IPS-18a (cell line): ENCODE data around the gene MAP2K3.

Experiments used
- H3K27ac ChIP-seq: one replicate; pipeline ENCODE4 v1.5.1; 2013; ENCODE audit warnings: low read length
- H3K27me3 ChIP-seq: one replicate; pipeline ENCODE4 v1.6.1; 2013; ENCODE audit warnings: mild to moderate bottlenecking, low read length; ENCODE audit not compliant: control insufficient read depth, insufficient read depth
- H3K36me3 ChIP-seq: one replicate; pipeline ENCODE4 v1.6.1; 2013; ENCODE audit warnings: low read depth, low read length; ENCODE audit not compliant: control insufficient read depth
- H3K4me1 ChIP-seq: one replicate; pipeline ENCODE4 v1.6.1; 2013; ENCODE audit warnings: low read depth, low read length; ENCODE audit not compliant: control insufficient read depth
- H3K4me3 ChIP-seq: one replicate; pipeline ENCODE4 v1.5.1; 2013; ENCODE audit warnings: low read length
- H3K9ac ChIP-seq: one replicate; pipeline ENCODE4 v1.6.1; 2013; ENCODE audit warnings: mild to moderate bottlenecking, low read length, moderate library complexity
- H3K9me3 ChIP-seq: one replicate; pipeline ENCODE4 v1.6.1; 2013; ENCODE audit warnings: low read depth, low read length; ENCODE audit not compliant: control insufficient read depth

Gene MAP2K3

DNA sequence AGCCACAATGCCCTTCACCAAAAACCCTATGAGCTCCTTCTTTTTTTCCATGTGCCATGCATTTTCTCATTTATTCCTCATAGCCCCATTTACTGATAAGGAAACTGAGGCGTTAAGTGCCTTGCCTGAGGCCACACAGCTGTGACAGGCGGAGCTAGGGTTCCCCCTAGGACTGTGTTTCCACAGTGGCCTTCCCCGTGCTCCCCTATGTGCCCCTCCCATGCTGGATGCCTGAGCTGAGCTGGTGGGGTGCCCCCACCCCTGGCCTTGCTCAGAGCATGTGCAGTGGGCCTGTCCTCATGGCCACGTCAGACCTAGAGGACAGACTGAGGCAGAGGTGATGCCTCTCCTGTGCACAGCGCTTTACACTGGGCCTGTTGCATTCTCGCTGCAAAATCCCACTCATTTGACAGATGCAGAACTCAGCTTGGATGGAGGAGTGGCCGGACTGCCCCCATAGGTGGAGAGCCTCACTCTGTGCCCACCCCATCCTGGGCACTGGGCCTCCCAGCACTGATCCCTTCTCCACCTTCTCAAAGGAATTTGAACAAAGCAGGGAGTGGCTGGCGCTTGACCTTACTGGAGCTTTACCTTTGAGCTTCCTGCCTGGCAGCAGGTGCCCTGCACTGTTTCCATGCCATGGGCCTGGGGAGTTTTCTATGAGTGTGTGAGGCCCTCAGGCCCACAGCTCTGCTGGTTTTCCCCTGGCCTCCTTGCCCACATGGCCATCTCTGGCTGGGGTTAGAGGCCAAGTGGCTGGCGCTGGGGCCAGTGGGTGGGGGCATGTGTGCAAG is 2.6 kb downstream of the MAP2K3 start:
- H3K9ac ChIP-seq = no peak overlapping the region
- peaks cover 11% of the 10 kb centered on the region for H3K27me3 ChIP-seq
- H3K27ac ChIP-seq = no peak overlapping the region
- H3K36me3 ChIP-seq = no peaks in the 10 kb centered on the region
- no peak overlapping the region for H3K4me3 ChIP-seq
- peaks cover 11% of the 10 kb centered on the region for H3K4me1 ChIP-seq
- H3K9me3 ChIP-seq = peaks cover 2% of the 10 kb centered on the region

DNA sequence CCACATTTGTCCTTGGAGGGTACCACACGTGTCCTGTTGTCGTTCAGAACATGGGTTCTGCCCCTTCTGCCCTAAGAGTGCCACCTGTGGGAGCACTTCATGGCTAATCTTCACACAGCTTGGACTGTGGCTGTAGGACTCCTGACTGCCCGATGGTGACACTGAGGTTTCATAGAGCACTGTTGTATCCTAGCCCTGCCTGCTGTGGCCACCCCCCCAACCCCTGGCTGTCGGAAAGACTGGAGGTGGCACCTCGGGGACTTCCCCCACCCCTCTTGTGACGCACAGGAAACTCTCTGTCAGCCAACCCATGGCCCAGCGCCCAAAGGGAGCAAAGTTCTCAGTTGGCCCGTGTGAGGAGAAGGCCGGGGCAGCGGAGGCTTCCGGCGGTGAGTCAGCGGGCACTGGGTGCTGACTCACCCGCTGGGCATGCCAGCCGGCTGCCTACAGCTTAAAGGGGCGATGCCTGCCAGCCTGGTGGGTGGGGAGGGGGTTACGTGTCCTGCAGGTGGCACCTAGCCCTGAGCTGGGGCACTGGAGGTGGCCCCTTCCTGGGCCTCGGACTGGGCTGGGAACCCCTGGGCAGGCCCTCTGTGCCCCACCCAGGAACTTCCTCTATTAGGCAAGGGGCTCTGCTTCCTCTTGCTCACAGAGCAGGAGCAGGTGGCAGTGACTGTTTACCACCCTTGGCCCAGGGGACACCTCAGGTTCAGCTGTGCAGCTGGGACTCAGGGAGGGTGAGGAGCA is 3.4 kb downstream of the MAP2K3 start:
- H3K9ac ChIP-seq = no peak overlapping the region
- peaks cover 3% of the 10 kb centered on the region for H3K9me3 ChIP-seq
- H3K27me3 ChIP-seq = peaks cover 11% of the 10 kb centered on the region
- H3K4me1 ChIP-seq = peaks cover 11% of the 10 kb centered on the region
- H3K36me3 ChIP-seq = no peaks in the 10 kb centered on the region
- no peak overlapping the region for H3K4me3 ChIP-seq
- H3K27ac ChIP-seq = no peak overlapping the region

DNA sequence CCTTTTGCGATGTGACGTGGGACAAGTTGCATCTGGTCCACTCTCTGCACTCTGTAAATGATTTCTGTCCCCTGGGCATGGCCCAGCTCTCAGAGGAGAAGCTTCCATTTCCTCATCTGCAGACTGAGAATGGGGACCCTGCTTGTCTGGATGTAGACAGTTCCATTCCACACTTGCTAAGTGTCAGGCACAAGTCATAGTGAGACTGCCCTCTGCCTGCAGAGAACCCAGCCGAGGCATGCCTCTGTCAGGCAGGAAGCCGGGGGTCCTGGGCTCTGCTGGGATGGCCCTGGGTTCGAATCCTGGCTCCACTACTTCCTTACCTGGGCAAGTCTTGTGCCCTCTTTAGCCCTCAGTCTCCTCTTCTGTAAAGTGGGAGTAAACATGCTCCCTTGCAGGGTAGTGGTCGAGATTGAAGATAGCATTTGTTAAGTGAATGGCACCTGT is 4.1 kb downstream of the MAP2K3 start:
- no peak overlapping the region for H3K9ac ChIP-seq
- peaks cover 3% of the 10 kb centered on the region for H3K9me3 ChIP-seq
- H3K27ac ChIP-seq = no peak overlapping the region
- no peak overlapping the region for H3K4me3 ChIP-seq
- peaks cover 4% of the 10 kb centered on the region for H3K27me3 ChIP-seq
- H3K36me3 ChIP-seq = no peaks in the 10 kb centered on the region
- H3K4me1 ChIP-seq = peaks cover 11% of the 10 kb centered on the region

DNA sequence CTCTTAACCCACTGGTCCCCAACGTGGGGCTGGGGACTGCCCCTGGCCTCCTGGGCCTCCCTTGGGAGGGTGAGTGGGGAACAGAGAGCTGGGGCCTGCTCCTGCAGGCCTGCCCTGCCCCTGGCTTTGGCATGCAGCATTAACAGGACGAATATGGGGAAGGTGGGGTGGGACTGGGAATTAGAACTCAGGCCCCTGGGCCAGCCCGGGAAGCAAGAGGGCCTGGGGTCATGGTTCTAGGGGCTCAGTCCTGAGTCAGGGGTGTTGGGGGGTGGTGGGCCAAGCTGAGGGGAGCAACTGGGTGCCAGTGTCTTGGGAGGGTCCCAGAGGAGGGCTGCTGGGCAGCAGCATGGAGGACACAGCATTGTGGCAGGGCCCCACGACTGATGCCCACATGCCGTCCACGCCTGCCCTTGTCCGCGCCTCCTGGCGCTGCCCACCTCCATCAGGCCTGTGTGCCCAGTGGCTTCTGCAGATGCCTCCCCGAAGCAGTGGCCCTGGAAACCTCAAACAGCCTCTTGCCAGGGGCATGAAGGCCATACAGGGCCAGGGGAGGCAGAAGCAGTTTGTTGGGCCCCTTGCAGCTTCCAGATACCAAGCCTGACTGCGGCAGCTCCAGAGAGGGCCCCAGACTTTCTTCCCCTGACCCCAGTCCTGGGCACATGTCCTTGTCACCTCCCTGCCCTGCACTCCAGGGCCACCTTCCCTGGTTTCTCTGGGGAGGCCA is 4.8 kb downstream of the MAP2K3 start:
- Histone ChIP-seq H3K27ac (no peak overlapping the region), H3K36me3 (no peaks in the 10 kb centered on the region), H3K27me3 (no peaks in the 10 kb centered on the region), H3K4me3 (no peak overlapping the region), H3K9ac (no peak overlapping the region), H3K4me1 (peaks cover 11% of the 10 kb centered on the region), H3K9me3 (peaks cover 3% of the 10 kb centered on the region)

DNA sequence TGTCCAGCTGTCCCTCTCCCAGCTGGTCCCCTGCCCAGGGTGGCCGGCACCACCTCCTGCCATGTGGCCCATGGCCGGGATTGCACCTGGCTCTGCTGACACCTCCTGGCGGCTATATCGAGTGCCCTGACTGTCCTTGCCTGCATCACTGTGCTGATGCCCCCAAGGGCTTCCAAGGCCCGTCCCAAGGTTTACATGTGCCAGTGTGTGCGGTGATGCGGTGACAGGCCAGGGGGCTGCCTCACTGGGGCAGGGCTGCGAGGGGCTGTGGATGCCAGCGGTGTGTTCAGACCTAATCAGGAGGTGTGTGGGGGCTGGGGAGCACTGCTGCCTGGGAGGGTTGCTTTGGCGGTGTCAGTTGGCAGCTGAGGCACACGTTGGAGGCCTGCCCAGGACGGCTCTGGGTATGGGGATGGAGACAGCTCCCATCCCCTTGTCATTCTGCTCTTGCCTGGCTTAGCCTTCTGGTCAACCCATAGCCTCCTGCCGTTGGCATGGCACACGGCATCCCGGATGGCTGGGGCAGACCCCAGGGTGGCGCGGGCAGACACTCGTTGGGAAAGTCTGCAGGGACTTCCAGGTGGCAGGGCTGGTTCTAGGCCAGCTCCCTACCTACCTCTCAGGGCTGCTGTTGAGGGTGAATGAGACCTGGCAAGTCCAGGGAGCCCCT is 5.5 kb downstream of the MAP2K3 start:
- Histone ChIP-seq H3K27ac (no peak overlapping the region), H3K4me3 (no peak overlapping the region), H3K4me1 (peaks cover 10% of the 10 kb centered on the region), H3K9me3 (peaks cover 3% of the 10 kb centered on the region), H3K36me3 (no peaks in the 10 kb centered on the region), H3K27me3 (no peaks in the 10 kb centered on the region), H3K9ac (no peak overlapping the region)

DNA sequence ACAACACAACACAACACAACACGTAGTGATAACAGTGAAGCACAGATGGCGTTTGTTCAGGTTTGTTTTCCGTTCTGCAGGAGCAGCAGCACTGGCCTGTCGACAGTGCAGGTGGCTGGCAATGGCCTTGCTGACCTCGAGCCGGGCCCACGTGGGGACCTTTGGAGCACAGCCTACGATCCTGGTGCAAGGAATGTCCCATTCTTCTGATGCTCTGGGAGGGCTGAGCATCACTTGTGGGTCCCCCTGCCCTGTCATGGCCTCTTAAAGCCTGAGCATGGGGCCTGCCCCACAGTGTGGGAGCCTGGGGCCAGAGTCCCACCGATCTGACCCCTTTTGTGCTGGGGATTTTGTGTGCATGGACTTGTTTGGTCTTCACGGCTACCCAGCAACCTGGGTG is 6.8 kb downstream of the MAP2K3 start:
- Histone ChIP-seq H3K27me3 (no peaks in the 10 kb centered on the region), H3K9me3 (peaks cover 7% of the 10 kb centered on the region), H3K36me3 (no peaks in the 10 kb centered on the region), H3K9ac (no peak overlapping the region), H3K27ac (no peak overlapping the region), H3K4me1 (no peaks in the 10 kb centered on the region), H3K4me3 (no peak overlapping the region)

DNA sequence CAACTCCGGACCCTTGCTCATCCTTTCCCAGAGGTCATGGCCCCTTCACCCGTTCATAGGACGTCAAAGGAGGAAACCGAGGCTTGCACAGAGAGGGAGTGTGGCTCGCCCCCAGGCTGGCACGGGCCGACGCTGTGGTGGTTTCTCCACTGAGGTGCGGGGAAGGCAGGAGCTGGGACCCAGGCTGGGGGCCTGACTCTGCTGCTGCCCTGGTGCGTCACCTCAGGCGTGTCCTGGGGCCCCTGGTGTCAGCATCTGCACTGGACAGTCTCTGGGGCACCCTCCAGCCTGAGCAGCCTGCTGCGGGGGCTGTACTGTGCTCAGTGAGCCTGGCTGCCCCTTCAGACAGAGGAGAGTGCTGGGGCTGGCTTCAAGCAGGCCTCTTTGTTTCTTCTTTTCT is 7.4 kb downstream of the MAP2K3 start:
- Histone ChIP-seq H3K36me3 (no peaks in the 10 kb centered on the region), H3K9ac (no peak overlapping the region)

DNA sequence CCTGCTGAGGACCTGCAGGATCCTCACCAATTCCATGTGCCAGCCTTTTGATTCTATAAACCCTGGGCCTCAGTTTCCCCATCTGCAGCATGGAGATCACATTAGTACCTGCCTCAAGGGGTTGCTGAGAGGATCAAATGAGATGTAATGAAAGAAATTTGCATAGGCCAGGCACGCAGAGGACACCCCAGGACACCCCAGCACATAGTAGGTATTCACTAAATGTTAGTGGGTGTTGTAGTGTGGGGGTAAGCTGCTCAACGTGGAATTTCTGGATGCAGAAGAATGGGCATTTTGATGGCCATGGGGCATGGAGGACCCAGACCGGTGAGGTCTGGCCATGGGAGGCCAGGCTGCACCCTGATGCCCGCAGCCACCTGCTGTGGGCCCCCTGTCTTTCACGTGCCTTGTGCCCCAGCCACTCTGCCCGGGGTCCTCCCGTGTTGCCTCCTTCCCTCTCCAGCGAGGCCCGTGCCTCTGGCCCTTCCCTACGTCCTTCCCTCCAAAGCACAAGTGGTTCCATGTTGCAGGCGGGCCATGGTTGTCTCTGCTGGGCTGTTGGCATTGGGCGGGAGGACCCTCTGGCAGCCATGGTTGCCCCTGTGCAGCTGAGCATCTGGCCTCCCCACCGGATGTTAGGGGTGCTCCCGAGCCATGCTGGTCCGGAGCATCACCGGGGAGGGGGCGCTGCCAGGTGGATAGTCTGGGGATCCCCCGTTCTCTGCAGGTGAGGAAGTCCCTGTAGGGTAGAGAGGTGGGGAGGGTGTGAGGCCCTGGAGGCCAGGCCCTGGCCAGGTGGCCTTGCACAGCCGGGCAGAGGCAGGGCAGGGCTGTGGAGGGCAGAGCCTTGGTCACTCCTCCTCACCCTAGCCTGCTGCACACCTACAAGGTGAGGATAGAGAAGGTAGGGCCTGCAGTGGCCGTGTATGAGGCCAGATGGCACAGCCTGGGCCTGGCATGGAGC is 8.6 kb downstream of the MAP2K3 start:
- H3K27me3 ChIP-seq = no peaks in the 10 kb centered on the region
- H3K4me3 ChIP-seq = no peak overlapping the region
- H3K4me1 ChIP-seq = no peaks in the 10 kb centered on the region
- no peak overlapping the region for H3K27ac ChIP-seq
- H3K9me3 ChIP-seq = peaks cover 7% of the 10 kb centered on the region
- H3K36me3 ChIP-seq = no peaks in the 10 kb centered on the region
- no peak overlapping the region for H3K9ac ChIP-seq

More for the DNA sequence above, 7.4 kb downstream of the MAP2K3 start:
- no peak overlapping the region for H3K27ac ChIP-seq
- no peaks in the 10 kb centered on the region for H3K4me1 ChIP-seq
- peaks cover 7% of the 10 kb centered on the region for H3K9me3 ChIP-seq
- H3K4me3 ChIP-seq = no peak overlapping the region
- H3K27me3 ChIP-seq = no peaks in the 10 kb centered on the region

DNA sequence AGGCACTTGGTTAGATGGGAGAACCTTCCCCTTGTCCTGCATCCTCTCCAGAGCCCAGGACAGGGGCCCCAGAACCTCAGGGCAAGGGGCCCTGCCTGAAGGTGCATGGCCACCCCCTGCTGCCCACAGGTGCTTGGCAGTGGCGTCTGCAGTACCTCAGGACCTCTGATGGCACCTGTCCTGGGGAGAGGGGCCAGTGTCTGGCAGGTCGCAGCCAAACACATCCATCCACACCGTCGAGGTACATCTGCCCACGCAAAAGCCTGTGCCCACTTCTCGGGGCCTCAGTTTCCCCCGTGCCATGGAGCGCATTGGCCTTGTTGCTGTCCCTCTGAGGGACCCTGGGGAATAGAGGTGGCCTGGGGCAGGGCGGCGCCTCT is 9.3 kb downstream of the MAP2K3 start:
- no peaks in the 10 kb centered on the region for H3K36me3 ChIP-seq
- H3K27me3 ChIP-seq = no peaks in the 10 kb centered on the region
- no peak overlapping the region for H3K4me3 ChIP-seq
- no peak overlapping the region for H3K9ac ChIP-seq
- H3K9me3 ChIP-seq = peaks cover 7% of the 10 kb centered on the region
- H3K4me1 ChIP-seq = no peaks in the 10 kb centered on the region
- H3K27ac ChIP-seq = no peak overlapping the region

DNA sequence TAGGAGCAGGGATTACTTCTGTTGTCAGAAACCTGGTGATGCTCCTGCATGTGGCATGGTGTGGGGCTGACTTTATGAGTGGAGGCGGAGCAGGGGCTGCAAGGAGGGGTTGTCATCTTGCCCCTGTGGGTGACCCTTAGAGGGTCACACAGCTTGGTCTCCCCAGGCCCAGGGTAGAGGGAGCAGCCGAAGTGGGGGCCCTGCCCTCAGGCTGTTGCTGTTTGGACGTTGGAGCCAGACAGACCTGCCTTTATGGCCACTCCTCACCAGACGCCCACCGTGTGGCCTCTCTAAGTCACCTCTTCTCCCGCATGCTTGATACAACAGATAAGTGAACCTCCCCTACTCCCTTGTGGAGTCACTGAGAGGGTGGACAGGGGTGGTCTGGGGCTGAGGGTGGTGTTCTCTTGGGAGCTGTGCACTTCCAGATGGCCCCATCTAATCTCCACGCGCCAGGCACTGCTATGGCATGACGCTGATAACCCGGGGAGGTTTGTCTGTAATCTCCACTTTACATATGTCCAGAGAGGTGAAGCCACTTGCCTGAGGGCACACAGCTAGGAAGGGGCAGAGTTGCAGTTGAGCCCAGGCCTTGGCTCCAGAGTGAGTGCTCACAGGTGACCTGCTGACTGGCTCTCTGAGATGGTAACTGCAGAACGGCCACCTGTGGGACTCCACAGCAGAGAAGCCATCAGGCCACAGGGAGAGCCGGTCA is 10.0 kb downstream of the MAP2K3 start:
- Histone ChIP-seq H3K36me3 (no peaks in the 10 kb centered on the region), H3K4me3 (no peak overlapping the region), H3K27ac (no peak overlapping the region), H3K9ac (no peak overlapping the region), H3K27me3 (no peaks in the 10 kb centered on the region), H3K4me1 (no peaks in the 10 kb centered on the region), H3K9me3 (peaks cover 7% of the 10 kb centered on the region)
